ENCODE results near the gene NEB. TPM values are rescaled to one million over a fixed set of nuclear protein-coding genes. Genes with fewer than 3 reads are reported as not detected.

The NEB gene
- total RNA-seq, 1 donor from 2014 or later: 0.83 TPM

- Histone ChIP-seq H3K4me1 (no peaks in the 10 kb centered on the region), H3K27ac (no peak overlapping the region), H3K36me3 (no peaks in the 10 kb centered on the region), H3K4me3 (no peak overlapping the region), H3K9me3 (no peaks in the 10 kb centered on the region), H3K27me3 (ENCODE audit: low read depth) (no peaks in the 10 kb centered on the region)
- no peak for ATAC-seq
- no peak for DNase-seq
- intact Hi-C loops (cut with DNase I): no loop called here
- no peak for TF ChIP-seq CTCF (IDR thresholded peaks at IDR 0.05)
Measured at GRCh38 chr2:151620761-151621160, 113.5 kb downstream of the NEB start.

GRCh38 chr2:151619337-151619989 lies 114.8 kb downstream of the NEB start:
- Histone ChIP-seq H3K4me1 (no peaks in the 10 kb centered on the region), H3K4me3 (no peak overlapping the region), H3K27me3 (ENCODE audit: low read depth) (no peaks in the 10 kb centered on the region), H3K9me3 (no peaks in the 10 kb centered on the region), H3K27ac (no peak overlapping the region), H3K36me3 (no peaks in the 10 kb centered on the region)
- ATAC-seq (peak in 1 of 2 donors; percentile 33), DNase-seq (no peak)
- intact Hi-C loops (cut with DNase I): no loop called here
- TF ChIP-seq CTCF (IDR thresholded peaks at IDR 0.05): no peak

- intact Hi-C loops (cut with DNase I): no loop called here
- DNase-seq (no peak), ATAC-seq (no peak)
- Histone ChIP-seq H3K4me1 (no peaks in the 10 kb centered on the region), H3K36me3 (no peaks in the 10 kb centered on the region), H3K27me3 (ENCODE audit: low read depth) (no peaks in the 10 kb centered on the region), H3K9me3 (no peaks in the 10 kb centered on the region), H3K27ac (no peak overlapping the region), H3K4me3 (no peak overlapping the region)
- no peak for TF ChIP-seq CTCF (IDR thresholded peaks at IDR 0.05)
Measured at GRCh38 chr2:151616760-151617339, 117.4 kb downstream of the NEB start.

GRCh38 chr2:151614606-151615306 lies 119.5 kb downstream of the NEB start:
- no peak for DNase-seq
- Histone ChIP-seq H3K9me3 (no peaks in the 10 kb centered on the region), H3K4me3 (no peak overlapping the region), H3K27me3 (ENCODE audit: low read depth) (no peaks in the 10 kb centered on the region), H3K4me1 (no peaks in the 10 kb centered on the region), H3K36me3 (no peaks in the 10 kb centered on the region), H3K27ac (no peak overlapping the region)
- intact Hi-C loops (cut with DNase I): no loop called here
- ATAC-seq: no peak
- TF ChIP-seq CTCF (IDR thresholded peaks at IDR 0.05): no peak

GRCh38 chr2:151614159-151614558 lies 120.1 kb downstream of the NEB start:
- no peak for ATAC-seq
- Histone ChIP-seq H3K27me3 (ENCODE audit: low read depth) (no peaks in the 10 kb centered on the region), H3K4me3 (no peak overlapping the region), H3K9me3 (no peaks in the 10 kb centered on the region), H3K4me1 (no peaks in the 10 kb centered on the region), H3K27ac (no peak overlapping the region), H3K36me3 (no peaks in the 10 kb centered on the region)
- no peak for DNase-seq
- intact Hi-C loops (cut with DNase I): no loop called here
- no peak for TF ChIP-seq CTCF (IDR thresholded peaks at IDR 0.05)

Data from lower lobe of right lung (tissue), 2 donors.